Breast epithelium (tissue), 3 donors: ENCODE results near the gene TRAF7.

Experiments used
- POLR2A ChIP-seq: fragments of 450-650 bp; IDR thresholded peaks from one replicate; pipeline ENCODE4 v1.6.1; 2016; ENCODE audit warnings: antibody characterized with exemption, mild to moderate bottlenecking, moderate library complexity
- POLR2AphosphoS5 ChIP-seq, 3 donors: sonication (generic); formaldehyde crosslinking; IDR thresholded peaks; one replicate each; pipeline ENCODE4 v1.6.1; 2017; ENCODE audit warnings: antibody characterized with exemption in 3 of 3
- TF ChIP-seq, protein P1 (sequence below), 3 donors: fragments of 450-650 bp; IDR thresholded peaks; one replicate each; pipeline ENCODE4 v1.5.1; 2016 to 2017; ENCODE audit warnings: antibody characterized with exemption in 3 of 3, mild to moderate bottlenecking in 3 of 3, moderate library complexity in 3 of 3

DNA sequence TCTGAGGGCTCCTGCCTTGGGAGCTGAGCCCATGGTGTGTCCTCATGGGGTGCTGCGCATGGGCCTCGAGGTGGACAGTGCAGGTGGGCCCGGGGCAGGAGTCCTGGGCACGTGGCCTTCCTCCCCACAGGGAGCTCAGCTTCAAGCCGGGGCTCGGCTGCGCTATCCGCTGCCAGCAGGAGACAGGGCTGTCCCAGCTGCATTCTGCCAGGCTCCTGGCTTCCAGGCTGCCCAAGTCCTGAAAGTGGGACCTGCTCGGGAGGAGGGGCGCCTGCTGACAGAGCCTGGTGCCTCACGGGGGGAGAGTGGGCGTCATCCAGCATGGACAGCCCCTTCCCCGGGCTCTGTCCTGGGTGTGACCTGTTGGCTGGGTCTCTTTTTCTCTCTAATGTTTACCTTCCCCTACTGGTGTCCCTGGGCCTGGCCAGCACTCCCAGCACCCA, 7.1 kb downstream of the TRAF7 start:
- TF ChIP-seq, protein P1, sequence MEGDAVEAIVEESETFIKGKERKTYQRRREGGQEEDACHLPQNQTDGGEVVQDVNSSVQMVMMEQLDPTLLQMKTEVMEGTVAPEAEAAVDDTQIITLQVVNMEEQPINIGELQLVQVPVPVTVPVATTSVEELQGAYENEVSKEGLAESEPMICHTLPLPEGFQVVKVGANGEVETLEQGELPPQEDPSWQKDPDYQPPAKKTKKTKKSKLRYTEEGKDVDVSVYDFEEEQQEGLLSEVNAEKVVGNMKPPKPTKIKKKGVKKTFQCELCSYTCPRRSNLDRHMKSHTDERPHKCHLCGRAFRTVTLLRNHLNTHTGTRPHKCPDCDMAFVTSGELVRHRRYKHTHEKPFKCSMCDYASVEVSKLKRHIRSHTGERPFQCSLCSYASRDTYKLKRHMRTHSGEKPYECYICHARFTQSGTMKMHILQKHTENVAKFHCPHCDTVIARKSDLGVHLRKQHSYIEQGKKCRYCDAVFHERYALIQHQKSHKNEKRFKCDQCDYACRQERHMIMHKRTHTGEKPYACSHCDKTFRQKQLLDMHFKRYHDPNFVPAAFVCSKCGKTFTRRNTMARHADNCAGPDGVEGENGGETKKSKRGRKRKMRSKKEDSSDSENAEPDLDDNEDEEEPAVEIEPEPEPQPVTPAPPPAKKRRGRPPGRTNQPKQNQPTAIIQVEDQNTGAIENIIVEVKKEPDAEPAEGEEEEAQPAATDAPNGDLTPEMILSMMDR (IDR thresholded peaks at IDR 0.05), result no peak
- TF ChIP-seq POLR2A (no peak), POLR2AphosphoS5 (IDR thresholded peaks at IDR 0.05) (no peak)
